ENCODE results near the gene PANX3. TPM values are rescaled to one million over a fixed set of nuclear protein-coding genes. Genes with fewer than 3 reads are reported as not detected.

The PANX3 gene
- total RNA-seq (not detected), polyA plus RNA-seq (not detected)

GRCh38 chr11:124611064-124611463, at the start of gene PANX3:
PANX3 (plus strand) TSS chr11:124611428; CDS start chr11:124611557, 129 bp downstream.
- peaks cover 0 to 15% (median 0%) of the 10 kb centered on the region in 3 donors for H3K27me3 ChIP-seq
- no peak within 1 kb of the TSS for H3K27ac ChIP-seq
- no peaks in the 10 kb centered on the region for H3K4me1 ChIP-seq
- no peak within 1 kb of the TSS for H3K4me3 ChIP-seq
- H3K36me3 ChIP-seq: no peaks in the 10 kb centered on the region
- WGBS, 2 donors: 75 to 85% methylated on average over 5 of the region's 5 CpGs
- intact Hi-C loops (cut with DNase I): no loop called here
- DNase-seq: no peak
- H3K9me3 ChIP-seq: no peaks in the 10 kb centered on the region
- TF ChIP-seq CTCF (IDR thresholded peaks at IDR 0.05) (no peak), POLR2AphosphoS5 (IDR thresholded peaks at IDR 0.05) (no peak), EP300 (IDR thresholded peaks at IDR 0.05) (no peak), POLR2A (IDR thresholded peaks at IDR 0.05) (no peak)

- 58 to 61% methylated on average over 4 of the region's 4 CpGs for WGBS, 2 donors
- no peak within 1 kb of the TSS for H3K27ac ChIP-seq
- no peaks in the 10 kb centered on the region for H3K36me3 ChIP-seq
- intact Hi-C loops (cut with DNase I): no loop called here
- DNase-seq: no peak
- H3K4me1 ChIP-seq: no peaks in the 10 kb centered on the region
- TF ChIP-seq CTCF (IDR thresholded peaks at IDR 0.05) (no peak), POLR2A (IDR thresholded peaks at IDR 0.05) (no peak), POLR2AphosphoS5 (IDR thresholded peaks at IDR 0.05) (no peak), EP300 (IDR thresholded peaks at IDR 0.05) (no peak)
- H3K27me3 ChIP-seq: no peaks in the 10 kb centered on the region
- no peak within 1 kb of the TSS for H3K4me3 ChIP-seq
- H3K9me3 ChIP-seq: no peaks in the 10 kb centered on the region
These were observed 41.5 kb upstream of the PANX3 start, which contains the start of gene OR8A1 for GRCh38 chr11:124569697-124570096. OR8A1 (plus strand) TSS chr11:124569997; CDS start chr11:124570120, 123 bp downstream.

- Histone ChIP-seq H3K4me1 (no peaks in the 10 kb centered on the region), H3K36me3 (no peaks in the 10 kb centered on the region), H3K27ac (no peak overlapping the region), H3K27me3 (no peaks in the 10 kb centered on the region), H3K4me3 (no peak overlapping the region), H3K9me3 (no peaks in the 10 kb centered on the region)
- no peak for DNase-seq
- TF ChIP-seq CTCF (IDR thresholded peaks at IDR 0.05) (no peak), EP300 (IDR thresholded peaks at IDR 0.05) (no peak), POLR2AphosphoS5 (IDR thresholded peaks at IDR 0.05) (no peak), POLR2A (IDR thresholded peaks at IDR 0.05) (no peak)
- intact Hi-C loops (cut with DNase I): no loop called here
- 82 to 84% methylated on average over 7 of the region's 7 CpGs for WGBS, 2 donors
These were observed 41.1 kb upstream of the PANX3 start for GRCh38 chr11:124570160-124570559.

- 60 to 76% methylated on average over 6 of the region's 6 CpGs for WGBS, 2 donors
- H3K4me3 ChIP-seq: no peak overlapping the region
- no peak for DNase-seq
- TF ChIP-seq POLR2A (IDR thresholded peaks at IDR 0.05) (no peak), CTCF (IDR thresholded peaks at IDR 0.05) (no peak), POLR2AphosphoS5 (IDR thresholded peaks at IDR 0.05) (no peak), EP300 (IDR thresholded peaks at IDR 0.05) (no peak)
- H3K4me1 ChIP-seq: no peaks in the 10 kb centered on the region
- H3K36me3 ChIP-seq: no peaks in the 10 kb centered on the region
- no peaks in the 10 kb centered on the region for H3K9me3 ChIP-seq
- H3K27ac ChIP-seq: no peak overlapping the region
- intact Hi-C loops (cut with DNase I): no loop called here
- H3K27me3 ChIP-seq: no peaks in the 10 kb centered on the region
These were observed 33.4 kb upstream of the PANX3 start for GRCh38 chr11:124577716-124578427.

All from sigmoid colon (tissue), 7 donors.